NCI-H2107 (cell line): ENCODE data around the gene AIG1.
"Not testable (repeated sequence)": the region's sequence is repeated elsewhere in the genome, so short reads cannot be mapped to it uniquely, and the experiment has no call there.

Experiments used
- DNase-seq: peaks from one replicate; lab custom pipeline; 2025; lab: John Stamatoyannopoulos, UW

The AIG1 gene

DNA sequence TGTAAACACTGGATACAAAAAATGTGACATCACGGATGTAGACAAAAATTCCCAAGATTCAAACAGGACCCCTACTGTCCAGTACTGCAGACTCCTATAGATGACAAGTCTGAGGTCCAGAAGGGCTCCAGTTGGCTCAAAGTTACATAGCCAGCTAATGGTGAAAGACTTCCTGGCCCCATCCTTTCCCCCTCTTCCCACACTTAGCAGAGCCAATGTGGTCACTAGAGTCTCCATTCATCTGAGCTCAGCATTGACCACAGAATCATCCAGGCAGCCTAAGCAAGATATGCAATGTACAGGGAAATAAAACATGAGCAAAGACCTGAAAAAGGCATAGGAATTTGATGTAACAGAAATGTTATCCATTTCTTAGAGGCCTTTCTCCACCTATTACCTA, 209.3 kb downstream of the AIG1 start:
- DNase-seq, result no peak

- DNase-seq, result no peak
Observed at GRCh38 chr6:143271024-143271423, 210.3 kb downstream of the AIG1 start.

GRCh38 chr6:143276436-143276835, 215.7 kb downstream of the AIG1 start:
- no peak for DNase-seq

GRCh38 chr6:143279385-143279784, 218.7 kb downstream of the AIG1 start:
- DNase-seq, result no peak

DNA sequence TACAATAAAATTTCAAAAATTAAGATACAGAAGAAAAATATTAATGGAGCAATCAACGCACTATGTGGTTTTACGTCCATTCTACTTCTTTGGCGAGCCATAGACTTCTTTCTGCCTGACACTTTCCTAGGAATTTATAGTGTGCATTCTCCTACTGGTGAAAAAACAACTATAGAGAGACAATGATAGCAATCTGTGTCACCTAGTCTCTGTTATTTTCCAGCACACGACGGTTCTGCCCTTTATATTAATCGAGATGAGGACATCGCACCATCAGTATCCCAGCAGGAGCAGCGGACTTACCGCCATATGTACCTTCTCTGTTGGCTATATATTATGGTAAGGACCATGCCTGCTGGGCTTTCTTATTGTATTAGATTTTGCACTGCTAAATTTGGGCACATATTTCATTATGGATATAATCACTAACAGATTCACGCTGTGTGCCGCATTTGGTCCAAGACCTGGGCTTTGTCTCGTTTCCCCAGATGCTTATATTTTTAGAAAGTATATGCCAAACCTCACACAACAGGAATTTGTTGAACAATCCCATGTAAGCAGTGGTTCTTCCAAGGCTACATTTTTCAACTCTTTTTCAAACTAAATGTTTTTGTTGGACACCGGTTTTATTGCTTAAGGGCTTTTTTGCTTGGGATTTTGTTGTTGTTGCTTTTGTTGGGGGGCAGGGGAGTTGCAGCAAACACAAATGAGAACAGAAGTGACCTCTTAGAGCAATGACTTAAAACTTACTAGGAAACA, 223.4 kb downstream of the AIG1 start:
- no peak for DNase-seq

GRCh38 chr6:143286251-143286795, 225.6 kb downstream of the AIG1 start:
- no peak for DNase-seq

DNA sequence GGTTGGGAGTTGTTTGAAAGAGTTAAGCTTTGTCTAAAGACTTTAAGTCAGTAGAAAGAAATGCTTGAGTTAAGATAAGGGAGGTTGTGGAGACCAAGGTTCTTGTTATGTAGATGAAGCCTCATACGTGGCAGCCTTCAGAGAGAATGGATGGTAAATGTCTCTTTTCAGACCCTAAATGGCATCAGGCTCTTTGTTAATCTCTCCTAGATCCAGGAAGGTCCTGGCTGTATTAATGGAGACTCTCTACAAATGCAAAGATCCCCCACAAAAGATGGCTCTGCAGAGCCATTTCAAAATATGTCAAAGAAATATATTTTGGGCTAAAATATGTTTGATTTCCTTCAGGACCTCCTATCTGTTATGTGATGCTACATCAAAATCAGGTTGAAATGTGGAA, 228.2 kb downstream of the AIG1 start:
- DNase-seq, result no peak

DNA sequence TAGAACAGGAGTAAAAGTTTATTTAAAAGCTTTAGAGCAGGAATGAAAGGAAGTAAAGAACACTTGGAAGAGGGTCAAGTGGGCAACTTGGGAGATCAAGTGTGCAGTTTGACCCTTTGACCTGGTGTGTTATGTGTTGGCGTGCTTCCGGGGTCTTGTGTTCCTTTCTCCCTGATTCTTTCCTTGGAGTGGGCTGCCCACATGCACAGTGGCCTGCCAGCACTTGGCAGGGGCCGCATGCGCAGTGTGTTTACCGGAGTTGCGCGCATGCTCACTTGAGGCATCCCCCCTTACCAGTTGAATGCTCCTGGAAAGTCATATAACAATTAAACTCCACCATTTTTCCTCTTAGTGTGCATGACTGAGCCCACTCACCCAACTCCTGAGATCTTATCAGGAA, 229.5 kb downstream of the AIG1 start:
- DNase-seq, result no peak

DNA sequence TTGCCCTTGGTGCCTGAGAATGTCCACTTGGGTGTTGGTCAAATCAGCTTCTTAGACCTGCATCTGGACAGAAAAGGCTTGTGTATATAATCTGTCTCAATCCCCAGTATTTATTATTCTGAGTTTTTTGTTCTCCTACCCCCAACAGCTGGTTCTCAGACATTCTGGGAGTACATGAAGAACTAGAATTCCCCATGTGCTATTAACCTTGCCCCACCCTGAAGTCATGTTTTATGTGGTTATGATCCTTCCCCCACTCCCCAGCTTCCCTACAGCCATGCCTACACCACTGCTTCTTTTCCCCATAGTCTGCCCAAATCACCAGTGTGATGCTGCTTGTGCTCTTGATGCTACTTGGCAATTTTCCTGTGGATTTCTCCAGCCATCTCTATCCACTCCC, 232.8 kb downstream of the AIG1 start:
- no peak for DNase-seq

- no peak for DNase-seq
Observed at GRCh38 chr6:143294265-143294860, 233.7 kb downstream of the AIG1 start.

DNA sequence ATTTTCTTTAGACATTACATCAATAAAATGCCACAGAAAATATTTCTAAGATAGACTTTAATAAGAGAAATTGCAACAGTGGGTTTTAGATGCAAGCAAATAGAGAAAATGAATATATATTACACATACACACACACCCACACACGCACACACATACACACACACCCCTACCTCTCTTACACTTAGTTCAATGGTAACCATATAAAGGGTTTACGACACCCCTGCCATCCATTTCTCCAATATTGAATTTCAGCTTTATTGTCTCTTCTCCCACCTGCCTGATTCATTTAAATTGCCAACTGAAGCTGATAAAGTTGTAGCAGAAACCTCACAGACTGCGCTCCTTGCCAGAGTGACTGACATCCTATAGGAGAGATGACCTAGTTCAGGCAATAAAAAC, 235.2 kb downstream of the AIG1 start:
- no peak for DNase-seq

GRCh38 chr6:143298071-143298470, 237.4 kb downstream of the AIG1 start:
- DNase-seq, result no peak

DNA sequence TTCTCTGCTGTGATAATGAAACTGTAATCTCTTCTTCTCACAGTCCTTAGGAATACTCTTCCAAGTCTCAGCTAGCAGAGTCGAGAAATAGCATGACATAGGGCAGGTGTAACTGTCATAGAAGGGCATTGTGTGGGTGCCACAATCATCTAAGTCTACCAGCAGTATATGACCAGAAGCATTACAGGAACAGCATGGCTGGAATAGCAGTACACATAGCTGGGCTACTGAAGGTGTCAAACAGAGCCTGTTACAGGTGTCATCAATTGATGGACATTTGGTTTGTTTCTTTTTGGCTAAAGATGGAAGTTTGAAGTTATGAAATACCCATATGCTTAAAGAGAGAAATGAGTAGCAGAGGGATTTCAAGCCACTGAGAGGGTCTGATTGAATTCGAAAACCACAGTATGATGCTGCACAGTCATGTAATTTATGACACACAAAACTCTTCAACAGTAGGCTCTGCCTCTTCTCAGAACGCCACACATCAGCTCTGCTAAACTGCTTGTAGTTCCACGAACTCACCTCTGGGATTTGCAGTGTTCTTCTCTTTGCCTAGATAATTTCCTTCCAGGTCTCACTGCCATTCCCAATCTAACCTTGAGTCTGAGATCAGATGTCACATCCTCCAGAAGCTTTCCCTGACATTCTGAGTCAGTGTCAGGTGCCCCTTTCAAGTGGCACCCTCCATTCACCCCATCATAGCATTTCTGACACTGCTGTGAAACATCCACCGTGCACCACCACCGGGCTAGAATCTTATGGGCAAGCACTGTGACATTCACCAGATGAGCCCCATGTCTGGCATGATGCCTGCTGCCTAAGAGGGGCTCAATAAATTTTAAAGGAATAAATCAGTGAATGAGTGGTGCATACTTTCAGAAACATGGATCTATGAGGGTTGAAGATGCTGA, 238.8 kb downstream of the AIG1 start:
- DNase-seq, result no peak

- DNase-seq, result no peak
Observed at GRCh38 chr6:143301188-143301587, 240.5 kb downstream of the AIG1 start.

GRCh38 chr6:143307760-143308159, 247.1 kb downstream of the AIG1 start:
- DNase-seq, result not testable (repeated sequence)

DNA sequence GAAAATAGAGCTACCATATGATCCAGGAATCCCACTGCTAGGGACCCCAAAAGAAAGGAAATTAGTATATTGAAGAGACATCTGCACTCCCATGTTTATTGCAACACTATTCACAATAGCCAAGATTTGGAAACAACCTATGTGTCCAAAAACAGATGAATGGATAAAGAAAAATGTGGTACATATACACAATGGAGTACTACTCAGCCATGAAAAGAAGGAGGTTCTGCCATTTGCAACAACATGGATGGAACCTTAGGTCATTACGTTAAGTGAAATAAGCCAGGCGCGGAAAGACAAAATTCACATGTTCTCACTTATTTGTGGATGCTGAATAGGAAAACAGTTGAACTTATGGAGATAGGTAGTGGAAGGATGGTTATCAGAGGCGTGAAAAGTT, 252.5 kb downstream of the AIG1 start:
- no peak for DNase-seq

GRCh38 chr6:143321491-143322086, 260.9 kb downstream of the AIG1 start:
- DNase-seq, result no peak

GRCh38 chr6:143322386-143322785, 261.7 kb downstream of the AIG1 start:
- DNase-seq, result no peak

DNA sequence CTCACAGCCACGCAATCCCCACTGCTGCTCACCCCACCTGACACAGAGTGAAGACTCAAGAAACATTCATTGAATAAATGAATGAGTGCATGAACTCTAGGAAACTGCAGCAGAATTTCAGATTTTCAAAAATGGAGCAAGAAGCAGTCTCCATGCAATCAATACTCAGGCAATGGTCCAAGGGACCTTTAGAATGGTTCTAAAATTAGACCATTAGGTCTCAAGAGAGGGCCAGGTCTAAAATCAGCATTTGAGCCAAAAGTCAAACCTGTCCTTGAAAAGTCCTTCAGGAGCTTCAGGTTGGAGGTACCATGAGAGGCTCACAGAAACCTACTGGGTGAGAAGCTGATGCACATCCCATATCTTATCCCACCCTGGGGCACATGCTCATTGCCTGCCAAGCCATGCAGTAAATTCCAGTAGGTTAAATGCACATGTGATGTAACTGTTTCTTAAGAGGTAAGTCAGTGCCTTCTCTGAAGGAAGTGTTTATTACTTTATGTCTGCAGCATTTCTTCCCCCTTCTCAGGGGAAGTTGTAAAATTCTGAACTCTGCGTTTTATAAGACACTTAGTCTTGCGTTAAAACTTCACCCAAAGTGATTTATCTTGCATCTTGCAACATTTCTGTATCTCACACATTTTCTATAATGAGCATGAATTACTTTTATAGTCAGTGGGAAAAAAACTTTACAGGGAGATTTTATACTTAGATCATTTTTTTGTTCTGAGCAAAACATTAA, 263.2 kb downstream of the AIG1 start:
- no peak for DNase-seq

- no peak for DNase-seq
Observed at GRCh38 chr6:143325379-143326140, 264.9 kb downstream of the AIG1 start.

DNA sequence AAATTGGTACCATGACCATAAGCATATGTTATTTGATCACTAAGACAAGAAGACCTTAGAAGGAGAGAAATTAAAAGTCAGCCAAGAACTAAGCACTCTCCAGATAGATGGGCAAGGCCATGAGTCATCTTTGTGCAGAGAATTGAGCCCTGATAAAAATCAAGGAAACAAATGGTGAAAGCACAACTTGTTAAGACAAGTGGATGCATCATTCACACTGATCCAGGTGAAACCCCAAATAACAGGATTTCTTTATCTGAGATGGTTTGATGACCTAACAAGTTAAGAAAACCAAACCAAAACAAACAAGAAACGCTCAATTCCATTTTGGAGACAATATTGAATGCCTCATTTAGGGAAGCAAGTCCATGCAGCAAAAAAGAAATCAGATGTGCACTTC, 268.2 kb downstream of the AIG1 start:
- DNase-seq, result no peak
